ENCODE data around the gene NSRP1.
"Not testable (repeated sequence)": the region's sequence is repeated elsewhere in the genome, so short reads cannot be mapped to it uniquely, and the experiment has no call there.

NSRP1 gene

DNA sequence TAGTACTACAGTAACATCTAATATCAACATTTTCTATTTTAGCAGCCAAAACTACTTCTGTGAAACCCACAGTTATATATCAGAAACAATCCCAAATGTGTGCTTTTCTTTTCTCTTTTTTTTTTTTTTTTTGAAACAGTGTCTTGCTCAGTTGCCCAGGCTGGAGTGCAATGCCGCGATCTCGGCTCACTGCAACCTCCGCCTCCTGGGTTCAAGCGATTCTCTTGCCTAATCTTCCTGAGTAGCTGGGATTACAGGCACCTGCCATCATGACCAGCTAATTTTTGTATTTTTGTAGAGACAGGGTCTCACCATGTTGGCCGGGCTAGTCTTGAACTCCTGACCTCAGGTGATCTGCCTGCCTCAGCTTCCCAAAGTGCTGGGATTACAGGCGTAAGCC is 2.0 kb downstream of the NSRP1 start:
- DNase-seq (ENCODE audit: low read depth) = not testable (repeated sequence)

- DNase-seq (ENCODE audit: low read depth) = no peak
Measured at GRCh38 chr17:30124273-30124796, 7.7 kb downstream of the NSRP1 start.

DNA sequence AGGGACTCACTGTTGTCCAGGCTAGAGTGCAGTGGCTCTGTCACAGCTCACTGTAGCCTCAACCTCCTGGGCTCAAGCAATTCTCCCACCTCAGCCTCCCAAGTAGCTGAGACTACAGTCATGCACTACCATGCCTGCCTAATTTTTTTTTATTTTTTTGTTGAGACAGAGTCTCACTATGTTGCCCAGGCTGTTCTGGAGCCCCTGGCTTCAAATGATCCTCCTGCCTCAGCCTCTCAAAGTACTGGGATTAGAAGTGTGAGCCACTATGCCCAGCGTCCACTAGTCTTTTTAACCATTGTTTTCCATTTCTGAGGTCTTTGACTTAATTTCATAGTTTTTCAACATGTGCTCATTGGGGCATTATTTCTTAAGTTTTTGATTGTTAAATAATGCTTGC is 13.5 kb downstream of the NSRP1 start:
- no peak for DNase-seq (ENCODE audit: low read depth)

DNA sequence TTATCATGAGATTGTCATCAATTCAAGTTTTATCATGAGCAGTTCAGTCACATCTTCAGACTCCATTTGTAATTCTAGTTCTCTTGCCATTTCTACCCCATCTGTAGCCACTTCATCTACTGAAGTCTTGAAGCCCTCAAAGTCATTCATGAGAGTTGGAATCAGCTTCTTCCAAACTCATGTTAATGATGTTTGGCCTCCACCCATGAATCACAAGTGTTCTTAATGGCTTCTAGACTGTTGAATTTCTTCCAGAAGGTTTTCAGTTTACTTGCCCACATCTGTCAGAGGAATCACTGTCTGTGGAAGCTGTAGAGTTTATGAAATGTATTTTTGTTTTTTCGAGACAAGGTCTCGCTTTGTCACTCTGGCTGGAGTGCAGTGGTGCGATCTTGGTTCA is 16.0 kb downstream of the NSRP1 start:
- no peak for DNase-seq (ENCODE audit: low read depth)

DNA sequence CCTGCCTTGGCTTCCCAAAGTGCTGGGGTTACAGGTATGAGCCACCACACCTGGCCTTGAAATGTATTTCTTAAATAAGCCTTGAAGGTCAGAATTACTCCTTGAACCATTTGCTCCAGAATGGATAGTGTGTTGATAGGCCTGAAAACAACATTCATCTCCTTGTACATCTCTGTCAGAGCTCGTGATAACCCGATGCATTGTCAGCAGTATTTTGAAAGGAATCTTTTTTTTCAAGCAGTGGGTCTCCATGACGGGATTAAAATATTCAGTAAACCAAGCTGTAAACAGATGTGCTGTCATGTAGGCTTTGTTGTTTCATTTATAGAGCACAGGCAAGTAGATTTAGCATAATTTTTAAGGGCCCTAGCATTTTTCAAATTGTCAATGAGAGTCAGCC is 16.6 kb downstream of the NSRP1 start:
- DNase-seq (ENCODE audit: low read depth) = no peak

GRCh38 chr17:30134551-30134950 is 17.9 kb downstream of the NSRP1 start:
- DNase-seq (ENCODE audit: low read depth) = no peak

DNA sequence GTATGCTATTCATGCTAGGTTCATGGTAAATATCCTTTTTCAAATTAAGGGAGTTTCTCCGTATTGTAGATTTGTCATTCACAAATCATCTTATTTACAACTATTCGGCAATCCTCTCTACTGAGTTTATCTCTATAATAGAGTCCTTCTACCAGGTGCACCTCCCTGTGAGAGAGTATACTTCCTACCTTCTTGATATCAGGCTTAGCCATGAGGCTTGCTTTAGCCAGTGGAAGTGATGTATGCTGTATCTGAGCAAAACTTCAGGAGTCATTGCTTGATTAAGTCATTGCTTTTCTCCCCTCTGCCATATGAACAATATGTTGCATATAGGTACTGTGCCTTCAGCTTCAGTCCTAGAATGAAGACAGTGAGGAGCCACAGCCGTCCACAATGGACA is 20.5 kb downstream of the NSRP1 start:
- no peak for DNase-seq (ENCODE audit: low read depth)

GRCh38 chr17:30147860-30148259 is 31.2 kb downstream of the NSRP1 start:
- not testable (repeated sequence) for DNase-seq (ENCODE audit: low read depth)

GRCh38 chr17:30148376-30148775 is 31.8 kb downstream of the NSRP1 start:
- DNase-seq (ENCODE audit: low read depth) = no peak

DNA sequence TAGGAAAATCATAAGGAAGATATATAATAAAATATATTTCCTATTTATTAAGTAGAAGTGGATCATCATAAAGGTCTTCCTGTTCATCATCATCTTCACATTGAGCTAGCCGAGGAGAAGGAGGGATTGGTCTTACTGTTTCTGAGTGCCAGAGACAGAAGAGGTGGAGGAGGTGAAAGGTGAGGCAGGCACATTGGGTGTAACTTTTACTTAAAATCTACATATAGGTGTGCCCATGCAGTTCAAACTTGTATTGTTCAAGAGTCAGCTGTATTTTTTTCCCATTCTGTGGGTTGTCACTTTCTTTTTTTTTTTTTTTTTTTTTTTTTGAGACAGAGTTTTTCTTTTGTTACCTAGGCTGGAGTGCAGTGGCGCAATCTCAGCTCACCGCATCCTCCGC is 34.9 kb downstream of the NSRP1 start:
- DNase-seq (ENCODE audit: low read depth) = no peak

DNA sequence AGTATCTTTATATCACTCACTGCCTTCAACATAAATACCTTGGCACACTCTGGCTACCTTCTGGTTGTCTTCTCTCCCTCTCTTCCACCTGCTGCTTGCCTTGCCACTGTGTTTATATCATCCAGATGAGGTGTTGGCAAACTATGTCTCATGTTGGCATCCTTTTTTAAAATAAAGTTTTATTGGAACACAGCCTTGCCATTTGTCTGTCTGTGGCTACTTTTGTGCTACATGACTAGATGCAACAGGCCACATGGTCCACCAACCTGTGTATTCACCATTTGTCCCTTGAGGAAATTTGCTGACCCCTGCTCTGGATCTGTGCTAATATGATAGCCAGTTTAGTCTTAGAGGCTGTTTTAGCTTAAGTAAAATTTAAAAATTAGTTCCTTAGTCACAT is 36.8 kb downstream of the NSRP1 start:
- DNase-seq (ENCODE audit: low read depth) = no peak

DNA sequence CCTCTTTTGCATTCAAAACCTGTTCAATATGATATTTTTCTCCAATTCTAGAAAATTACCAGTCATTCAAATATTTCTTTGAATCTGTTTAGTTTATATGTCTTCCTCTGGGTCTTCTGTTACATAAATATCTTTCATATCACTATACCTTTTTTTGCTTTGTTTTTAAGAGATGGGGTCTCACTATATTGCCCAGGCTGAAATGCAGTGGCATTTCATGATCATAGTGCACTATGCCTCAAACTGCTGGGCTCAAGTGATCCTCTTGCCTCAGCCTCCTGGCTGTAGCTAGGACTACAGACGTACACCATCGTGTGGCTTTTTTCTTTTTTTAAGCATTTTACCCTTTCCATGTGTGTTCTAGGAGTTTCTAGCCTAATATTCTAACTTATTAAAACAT is 38.8 kb downstream of the NSRP1 start:
- no peak for DNase-seq (ENCODE audit: low read depth)

GRCh38 chr17:30158896-30159625 is 42.4 kb downstream of the NSRP1 start:
- DNase-seq (ENCODE audit: low read depth) = no peak

GRCh38 chr17:30160419-30161172 is 44.0 kb downstream of the NSRP1 start:
- no peak for DNase-seq (ENCODE audit: low read depth)

DNA sequence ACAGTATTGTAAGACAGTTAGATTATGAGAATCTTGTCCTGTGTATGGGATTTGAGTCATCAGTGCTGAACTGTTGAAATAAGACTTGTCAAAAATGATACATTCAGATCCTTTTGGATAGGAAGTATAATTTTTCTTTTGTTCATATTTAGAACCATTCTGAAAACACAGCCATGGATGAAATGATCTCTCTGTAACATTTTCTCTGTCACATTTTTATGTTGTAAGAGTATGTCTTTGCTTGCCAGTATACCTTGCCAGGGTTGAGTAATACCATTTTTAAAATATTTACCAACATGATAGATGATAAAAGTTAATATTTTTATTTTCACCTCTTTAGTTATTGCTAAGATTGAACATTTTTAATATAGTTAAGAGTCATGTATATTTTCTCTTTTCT is 45.0 kb downstream of the NSRP1 start:
- no peak for DNase-seq (ENCODE audit: low read depth)

- DNase-seq (ENCODE audit: low read depth) = no peak
Measured at GRCh38 chr17:30164531-30164930, 47.9 kb downstream of the NSRP1 start.

GRCh38 chr17:30165147-30165546 is 48.5 kb downstream of the NSRP1 start:
- DNase-seq (ENCODE audit: low read depth) = no peak

GRCh38 chr17:30165960-30166359 is 49.3 kb downstream of the NSRP1 start:
- DNase-seq (ENCODE audit: low read depth) = no peak

DNA sequence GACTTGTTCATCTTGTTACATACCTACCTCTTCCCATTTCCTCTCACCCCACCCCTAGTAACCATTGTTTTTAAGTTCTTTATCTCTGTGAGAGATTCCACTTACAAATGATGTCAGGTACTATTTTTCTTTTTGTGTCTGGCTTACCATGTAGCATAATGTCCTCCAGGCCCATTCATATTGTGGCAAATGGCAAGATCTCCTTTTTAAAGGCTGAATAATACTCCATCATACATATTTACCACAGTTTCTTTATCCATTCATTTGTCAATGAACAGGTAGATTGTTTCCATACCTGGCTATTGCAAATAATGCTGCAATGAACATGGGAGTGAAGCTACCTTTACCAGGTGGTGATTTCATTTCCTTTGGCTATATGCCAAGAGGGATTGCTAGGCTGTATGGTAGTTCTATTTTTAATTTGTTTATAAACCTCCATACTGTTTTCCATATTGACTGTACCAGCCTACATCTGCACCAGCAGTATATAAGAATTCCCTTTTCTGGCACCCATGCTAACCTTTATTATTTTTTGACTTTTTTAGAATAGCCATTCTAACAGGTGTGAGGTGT is 53.9 kb downstream of the NSRP1 start:
- DNase-seq (ENCODE audit: low read depth) = no peak

- DNase-seq (ENCODE audit: low read depth) = no peak
Measured at GRCh38 chr17:30172560-30172959, 55.9 kb downstream of the NSRP1 start.

- no peak for DNase-seq (ENCODE audit: low read depth)
Measured at GRCh38 chr17:30173649-30174048, 57.0 kb downstream of the NSRP1 start.

- no peak for DNase-seq (ENCODE audit: low read depth)
Measured at GRCh38 chr17:30174556-30174955, 57.9 kb downstream of the NSRP1 start.

GRCh38 chr17:30176855-30177254 is 60.2 kb downstream of the NSRP1 start:
- DNase-seq (ENCODE audit: low read depth) = no peak
